Fibroblast of mammary gland (primary cell): ENCODE results near the gene IP6K1.

Source experiments
- DNase-seq: peaks from one replicate; pipeline ENCODE4 v3.0.0-alpha.2; 2010; ENCODE audit warnings: low read depth
- H3K4me3 ChIP-seq: 2 replicates; pipeline ENCODE4 v1.5.1; 2011; ENCODE audit warnings: low read depth, mild to moderate bottlenecking, low read length, moderate library complexity; ENCODE audit not compliant: control insufficient read depth
- CTCF ChIP-seq: conservative IDR thresholded peaks from 2 replicates; pipeline ENCODE4 v1.5.1; 2011; ENCODE audit warnings: low read depth, low read length, inconsistent platforms; ENCODE audit not compliant: control insufficient read depth, insufficient read depth

IP6K1 gene

GRCh38 chr3:49715611-49716121 is 70.7 kb downstream of the IP6K1 start:
- DNase-seq: no peak
- no peak overlapping the region for H3K4me3 ChIP-seq
- TF ChIP-seq CTCF: no peak

GRCh38 chr3:49714728-49715550 is 71.4 kb downstream of the IP6K1 start:
- no peak for DNase-seq
- H3K4me3 ChIP-seq: no peak overlapping the region
- no peak for TF ChIP-seq CTCF

- no peak for TF ChIP-seq CTCF
- DNase-seq: no peak
- no peak overlapping the region for H3K4me3 ChIP-seq
Measured at GRCh38 chr3:49713336-49714105, 72.8 kb downstream of the IP6K1 start.

GRCh38 chr3:49712631-49713317 is 73.6 kb downstream of the IP6K1 start:
- no peak for TF ChIP-seq CTCF
- DNase-seq: no peak
- H3K4me3 ChIP-seq: no peak overlapping the region

- no peak for DNase-seq
- TF ChIP-seq CTCF: no peak
- no peak overlapping the region for H3K4me3 ChIP-seq
Measured at GRCh38 chr3:49712166-49712565, 74.2 kb downstream of the IP6K1 start.

- H3K4me3 ChIP-seq: no peak overlapping the region
- no peak for DNase-seq
- no peak for TF ChIP-seq CTCF
Measured at GRCh38 chr3:49711489-49711888, 74.9 kb downstream of the IP6K1 start.
